Measurements from ENCODE around the gene CCM2L. TPM values are rescaled to one million over a fixed set of nuclear protein-coding genes. Genes with fewer than 3 reads are reported as not detected.

CCM2L gene
- total RNA-seq, 2 experiments from 2014 or later, result 1.4 TPM; not detected in 1

- no peaks in the 10 kb centered on the region for H3K36me3 ChIP-seq (ENCODE audit: insufficient read depth, low read length)
- H3K4me2 ChIP-seq (ENCODE audit: low read length), result no peak overlapping the region
- H3K27ac ChIP-seq (ENCODE audit: low read depth, low read length, poor library complexity, severe bottlenecking), result no peak overlapping the region
- TF ChIP-seq, protein P1, sequence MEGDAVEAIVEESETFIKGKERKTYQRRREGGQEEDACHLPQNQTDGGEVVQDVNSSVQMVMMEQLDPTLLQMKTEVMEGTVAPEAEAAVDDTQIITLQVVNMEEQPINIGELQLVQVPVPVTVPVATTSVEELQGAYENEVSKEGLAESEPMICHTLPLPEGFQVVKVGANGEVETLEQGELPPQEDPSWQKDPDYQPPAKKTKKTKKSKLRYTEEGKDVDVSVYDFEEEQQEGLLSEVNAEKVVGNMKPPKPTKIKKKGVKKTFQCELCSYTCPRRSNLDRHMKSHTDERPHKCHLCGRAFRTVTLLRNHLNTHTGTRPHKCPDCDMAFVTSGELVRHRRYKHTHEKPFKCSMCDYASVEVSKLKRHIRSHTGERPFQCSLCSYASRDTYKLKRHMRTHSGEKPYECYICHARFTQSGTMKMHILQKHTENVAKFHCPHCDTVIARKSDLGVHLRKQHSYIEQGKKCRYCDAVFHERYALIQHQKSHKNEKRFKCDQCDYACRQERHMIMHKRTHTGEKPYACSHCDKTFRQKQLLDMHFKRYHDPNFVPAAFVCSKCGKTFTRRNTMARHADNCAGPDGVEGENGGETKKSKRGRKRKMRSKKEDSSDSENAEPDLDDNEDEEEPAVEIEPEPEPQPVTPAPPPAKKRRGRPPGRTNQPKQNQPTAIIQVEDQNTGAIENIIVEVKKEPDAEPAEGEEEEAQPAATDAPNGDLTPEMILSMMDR (conservative IDR thresholded peaks at IDR 0.05; ENCODE audit: low read length), result no peak
- no peak for TF ChIP-seq EZH2phosphoT487 (IDR thresholded peaks at IDR 0.05; ENCODE audit: borderline replicate concordance, low read depth, low read length)
- ChIA-PET CTCF (ENCODE audit: unreplicated experiment) (no interaction called here), POLR2A (no interaction called here)
- H4K20me1 ChIP-seq (ENCODE audit: insufficient read depth, low read length), result no peaks in the 10 kb centered on the region
- H2AFZ ChIP-seq (ENCODE audit: low read length), result no peak overlapping the region
- no peak overlapping the region for H3K4me3 ChIP-seq (ENCODE audit: low read depth, low read length, poor library complexity, severe bottlenecking)
- H3K9me3 ChIP-seq (ENCODE audit: low read length), result no peaks in the 10 kb centered on the region
- H3K79me2 ChIP-seq (ENCODE audit: insufficient read depth, low read depth, low read length), result no peaks in the 10 kb centered on the region
- DNase-seq (ENCODE audit: low spot score), result no peak
- H3K9me2 ChIP-seq (ENCODE audit: insufficient read depth, low read length), result no peaks in the 10 kb centered on the region
- H3K4me1 ChIP-seq (ENCODE audit: insufficient read depth, low read length, poor library complexity, severe bottlenecking), result no peaks in the 10 kb centered on the region
- no TSS peak for BruUV-seq (replicated peaks)
- intact Hi-C loops (cut with micrococcal nuclease; ENCODE audit: unreplicated experiment), result no loop called here
Observed at GRCh38 chr20:31984981-31985471, 25.2 kb upstream of the CCM2L start.

DNA sequence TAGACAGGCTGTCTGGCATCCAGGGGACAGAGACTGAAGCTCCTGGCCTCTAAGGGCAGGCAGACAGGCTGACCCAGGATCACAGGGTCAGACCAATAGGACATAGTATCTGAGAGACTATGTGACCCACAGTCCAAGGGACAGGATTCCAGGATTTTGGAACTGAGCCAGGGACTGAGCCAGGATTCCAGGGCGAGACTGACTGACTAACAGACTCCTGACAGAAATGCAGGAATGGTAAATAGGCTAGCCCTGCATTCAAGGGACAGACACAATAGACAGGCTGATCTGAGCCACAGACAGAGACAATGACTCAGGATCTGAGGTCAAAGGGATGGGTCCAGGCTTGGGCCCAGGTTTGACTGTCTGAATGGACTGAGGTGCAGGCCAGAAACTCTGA lies 22.5 kb upstream of the CCM2L start:
- no peak overlapping the region for H3K4me2 ChIP-seq (ENCODE audit: low read length)
- BruUV-seq (replicated peaks), result no TSS peak
- H3K79me2 ChIP-seq (ENCODE audit: insufficient read depth, low read depth, low read length), result no peaks in the 10 kb centered on the region
- DNase-seq (ENCODE audit: low spot score), result no peak
- H4K20me1 ChIP-seq (ENCODE audit: insufficient read depth, low read length), result no peaks in the 10 kb centered on the region
- H3K27ac ChIP-seq (ENCODE audit: low read depth, low read length, poor library complexity, severe bottlenecking), result no peak overlapping the region
- POLR2A ChIA-PET, result no interaction called here
- H3K9me2 ChIP-seq (ENCODE audit: insufficient read depth, low read length), result no peaks in the 10 kb centered on the region
- CTCF ChIA-PET (ENCODE audit: unreplicated experiment), result no interaction called here
- no peaks in the 10 kb centered on the region for H3K9me3 ChIP-seq (ENCODE audit: low read length)
- H3K4me3 ChIP-seq (ENCODE audit: low read depth, low read length, poor library complexity, severe bottlenecking), result no peak overlapping the region
- H3K4me1 ChIP-seq (ENCODE audit: insufficient read depth, low read length, poor library complexity, severe bottlenecking), result no peaks in the 10 kb centered on the region
- intact Hi-C loops (cut with micrococcal nuclease; ENCODE audit: unreplicated experiment), result no loop called here
- no peak for TF ChIP-seq EZH2phosphoT487 (IDR thresholded peaks at IDR 0.05; ENCODE audit: borderline replicate concordance, low read depth, low read length)
- TF ChIP-seq, protein P1 (conservative IDR thresholded peaks at IDR 0.05; ENCODE audit: low read length), result no peak
- no peaks in the 10 kb centered on the region for H3K36me3 ChIP-seq (ENCODE audit: insufficient read depth, low read length)
- no peak overlapping the region for H2AFZ ChIP-seq (ENCODE audit: low read length)

GRCh38 chr20:31988430-31989015 lies 21.7 kb upstream of the CCM2L start:
- intact Hi-C loops (cut with micrococcal nuclease; ENCODE audit: unreplicated experiment), result no loop called here
- Histone ChIP-seq H3K36me3 (ENCODE audit: insufficient read depth, low read length) (no peaks in the 10 kb centered on the region), H3K4me2 (ENCODE audit: low read length) (no peak overlapping the region), H3K9me3 (ENCODE audit: low read length) (no peaks in the 10 kb centered on the region), H3K4me3 (ENCODE audit: low read depth, low read length, poor library complexity, severe bottlenecking) (no peak overlapping the region), H3K79me2 (ENCODE audit: insufficient read depth, low read depth, low read length) (no peaks in the 10 kb centered on the region), H2AFZ (ENCODE audit: low read length) (no peak overlapping the region), H3K9me2 (ENCODE audit: insufficient read depth, low read length) (no peaks in the 10 kb centered on the region), H4K20me1 (ENCODE audit: insufficient read depth, low read length) (no peaks in the 10 kb centered on the region), H3K27ac (ENCODE audit: low read depth, low read length, poor library complexity, severe bottlenecking) (no peak overlapping the region), H3K4me1 (ENCODE audit: insufficient read depth, low read length, poor library complexity, severe bottlenecking) (no peaks in the 10 kb centered on the region)
- TF ChIP-seq, protein P1 (conservative IDR thresholded peaks at IDR 0.05; ENCODE audit: low read length), result no peak
- ChIA-PET POLR2A (interaction anchor here (0.6 kb wide), 1 partner anchor 183 kb away, joined by 4 read pairs; no protein-coding TSS in a partner anchor), CTCF (ENCODE audit: unreplicated experiment) (no interaction called here)
- BruUV-seq (replicated peaks), result no TSS peak
- DNase-seq (ENCODE audit: low spot score), result no peak

All from OCI-LY7 (cell line).